Measurements from ENCODE around the gene LEUTX. TPM values are rescaled to one million over a fixed set of nuclear protein-coding genes. Genes with fewer than 3 reads are reported as not detected.
"Not testable (repeated sequence)": the region's sequence is repeated elsewhere in the genome, so short reads cannot be mapped to it uniquely, and the experiment has no call there.

Gene LEUTX
- total RNA-seq, 1 experiment from 2014 or later: not detected

DNA sequence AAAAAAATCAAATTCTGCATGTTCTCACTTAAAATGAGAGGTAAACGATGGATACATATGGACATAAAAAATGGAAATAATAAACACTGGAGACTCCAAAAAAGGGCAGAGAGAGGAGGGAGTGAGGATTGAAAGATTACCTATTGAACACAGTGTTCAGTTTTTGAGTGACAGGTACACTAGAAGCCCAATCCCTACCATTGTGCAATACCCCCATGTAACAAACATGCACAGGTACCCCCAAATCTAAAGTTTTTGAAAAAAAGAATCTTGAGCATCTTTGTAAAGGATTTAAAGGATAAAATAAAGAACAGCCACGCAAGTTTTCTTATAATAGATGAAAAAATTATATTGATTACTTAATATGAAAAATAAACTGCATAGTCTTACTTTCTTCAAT, 24.1 kb upstream of the LEUTX start:
- Histone ChIP-seq H3K36me3 (replicated peaks; ENCODE audit: control insufficient read depth, insufficient read depth, low read length) (no peaks in the 10 kb centered on the region), H3K27me3 (ENCODE audit: control insufficient read depth, insufficient read depth, low read length) (no peaks in the 10 kb centered on the region; the same call in 1 of the 2 replicates)
- no peak for DNase-seq

DNA sequence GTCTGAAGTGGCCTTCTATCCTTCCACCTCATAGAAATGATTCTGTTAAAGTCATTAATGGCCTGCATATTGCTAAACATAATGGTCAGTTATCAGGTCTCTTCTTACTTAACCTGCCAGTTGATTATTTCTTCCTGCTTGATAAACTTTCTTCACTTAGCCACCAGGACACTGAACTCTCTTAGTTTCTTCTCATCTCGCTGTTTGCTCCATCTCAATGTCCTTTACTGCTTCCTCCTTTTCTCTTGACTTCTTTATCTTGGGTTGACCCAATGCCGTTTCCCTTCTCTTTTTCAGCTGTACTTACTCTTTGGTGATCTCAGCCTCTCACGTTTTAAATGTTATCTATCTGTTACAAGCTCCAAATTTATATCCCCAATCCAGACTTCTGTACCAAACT, 23.7 kb upstream of the LEUTX start:
- no peak for DNase-seq
- no peaks in the 10 kb centered on the region; the same call in 1 of the 2 replicates for H3K27me3 ChIP-seq (ENCODE audit: control insufficient read depth, insufficient read depth, low read length)
- no peak overlapping the region for H3K4me3 ChIP-seq (ENCODE audit: insufficient read depth, low read depth, low read length)
- no peaks in the 10 kb centered on the region for H3K36me3 ChIP-seq (replicated peaks; ENCODE audit: control insufficient read depth, insufficient read depth, low read length)

More for the DNA sequence above, 24.1 kb upstream of the LEUTX start:
- H3K4me3 ChIP-seq (ENCODE audit: insufficient read depth, low read depth, low read length): no peak overlapping the region

DNA sequence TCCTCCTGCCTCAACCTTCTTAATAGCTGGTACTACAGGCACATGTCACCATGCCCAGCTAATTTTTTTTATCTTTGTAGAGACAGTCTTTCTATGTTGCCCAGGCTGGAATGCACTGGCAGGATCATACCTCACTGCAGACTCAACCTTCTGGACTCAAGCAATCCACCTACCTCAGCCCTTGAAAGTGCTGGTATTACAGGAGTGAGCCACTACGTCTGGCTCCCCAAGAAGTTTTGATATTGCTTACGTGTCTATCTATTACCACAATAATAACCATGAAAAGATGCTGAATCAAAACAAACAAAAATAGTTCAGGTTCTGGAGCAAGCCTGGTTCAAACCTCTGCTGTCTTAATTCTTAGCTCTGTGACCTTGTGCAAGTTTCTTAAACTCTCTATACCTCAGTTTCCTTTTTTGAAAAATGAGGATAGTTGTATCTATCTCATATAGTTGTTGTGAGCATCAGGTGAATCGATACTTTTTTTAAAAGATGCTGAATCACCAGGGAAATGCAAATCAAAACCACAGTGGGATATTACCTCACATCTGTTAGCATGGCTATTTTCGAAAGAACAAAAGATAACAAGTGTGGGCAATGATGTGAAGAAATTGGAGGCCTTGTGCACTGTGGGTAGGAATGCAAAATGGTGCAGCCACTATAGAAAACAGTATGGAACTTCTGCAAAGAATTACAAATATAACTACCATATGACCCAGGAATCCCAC, 19.0 kb upstream of the LEUTX start:
- Histone ChIP-seq H3K4me3 (ENCODE audit: insufficient read depth, low read depth, low read length) (no peak overlapping the region), H3K27me3 (ENCODE audit: control insufficient read depth, insufficient read depth, low read length) (no peaks in the 10 kb centered on the region; the same call in 1 of the 2 replicates), H3K36me3 (replicated peaks; ENCODE audit: control insufficient read depth, insufficient read depth, low read length) (no peaks in the 10 kb centered on the region)
- DNase-seq: no peak

DNA sequence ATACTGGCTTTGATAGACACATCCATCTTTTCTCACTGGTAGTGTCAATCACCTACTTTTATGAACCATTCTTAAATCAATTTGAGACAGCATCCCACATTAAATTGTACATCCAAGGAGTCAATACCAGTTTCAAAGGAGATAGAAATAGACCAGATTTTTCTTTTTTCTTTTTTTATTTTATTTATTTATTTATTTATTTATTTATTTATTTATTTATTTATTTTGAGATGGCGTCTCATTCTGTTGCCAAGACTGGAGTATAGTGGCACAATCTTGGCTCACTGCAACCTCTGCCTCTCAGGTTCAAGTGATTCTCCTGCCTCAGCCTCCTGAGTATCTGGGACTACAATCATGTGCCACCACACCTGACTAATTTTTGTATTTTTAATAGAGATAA, 16.8 kb upstream of the LEUTX start:
- not testable (repeated sequence) for H3K36me3 ChIP-seq (replicated peaks; ENCODE audit: control insufficient read depth, insufficient read depth, low read length); H3K4me3 ChIP-seq (ENCODE audit: insufficient read depth, low read depth, low read length); H3K27me3 ChIP-seq (ENCODE audit: control insufficient read depth, insufficient read depth, low read length); DNase-seq

DNA sequence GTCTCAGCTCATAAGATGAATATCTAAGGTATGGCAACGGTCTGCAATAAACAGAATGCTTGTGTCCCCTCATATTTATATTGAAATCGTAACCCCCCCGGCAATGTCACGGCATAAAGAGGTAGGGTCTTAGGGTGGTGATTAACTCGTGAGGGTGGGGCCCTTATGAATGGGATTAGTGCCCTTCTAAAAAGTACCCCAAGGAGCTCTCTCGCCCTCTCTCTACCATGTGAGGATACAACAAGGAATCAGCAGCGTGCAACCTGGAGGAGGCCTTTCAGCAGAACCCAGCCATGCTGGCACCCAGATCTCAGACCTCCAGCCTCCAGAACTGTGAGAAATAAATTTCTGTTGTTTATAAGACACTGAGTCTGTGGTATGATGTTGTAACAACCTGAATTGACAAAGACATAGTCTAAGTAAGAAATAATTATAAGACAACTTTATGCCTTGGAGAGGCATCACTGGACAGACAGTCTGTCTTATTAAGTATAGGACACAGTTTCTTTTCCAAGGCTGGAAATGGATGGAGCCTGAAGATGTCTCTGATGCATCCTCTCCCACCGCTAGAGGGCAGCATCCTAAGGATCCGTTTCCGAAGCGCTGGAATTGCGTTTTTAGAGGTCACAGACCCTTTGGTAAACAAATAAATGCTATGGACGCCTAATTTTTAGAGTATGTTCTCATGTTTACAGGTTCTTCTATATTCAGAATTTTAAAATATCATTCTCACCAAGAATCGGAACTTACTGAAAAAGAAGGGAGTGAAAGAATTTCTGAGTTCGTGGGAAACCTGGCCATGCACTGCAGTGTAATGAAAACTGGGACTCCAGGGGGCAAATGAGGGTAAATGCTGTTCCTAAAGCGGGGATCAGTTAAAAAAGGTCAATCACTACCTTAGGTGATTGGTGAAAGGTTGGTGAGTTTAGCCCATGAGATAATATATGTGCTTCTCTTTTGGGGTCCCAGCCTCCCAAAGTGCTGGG, 13.3 kb upstream of the LEUTX start:
- Histone ChIP-seq H3K4me3 (ENCODE audit: insufficient read depth, low read depth, low read length) (no peak overlapping the region), H3K36me3 (replicated peaks; ENCODE audit: control insufficient read depth, insufficient read depth, low read length) (no peaks in the 10 kb centered on the region), H3K27me3 (ENCODE audit: control insufficient read depth, insufficient read depth, low read length) (no peaks in the 10 kb centered on the region)
- DNase-seq: peak; percentile 22

DNA sequence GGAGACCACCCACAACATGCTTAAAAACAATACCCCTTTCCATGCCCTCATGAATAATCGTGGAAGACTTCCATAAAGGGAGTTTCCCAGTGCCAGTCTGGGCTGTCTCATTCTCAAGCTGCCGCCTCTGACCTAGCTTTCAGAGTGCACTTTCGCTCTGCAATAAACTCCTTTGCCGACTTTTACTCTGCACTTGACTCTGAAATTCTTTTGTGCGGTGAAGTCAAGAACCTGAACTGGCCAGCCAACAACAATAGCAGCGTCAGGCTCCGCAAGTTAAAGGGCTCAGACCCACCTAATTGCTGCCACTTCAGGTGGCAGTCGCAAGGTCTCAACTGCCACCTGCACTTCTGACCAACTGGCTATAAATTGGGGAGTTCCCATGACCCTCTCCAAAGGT, 10.3 kb upstream of the LEUTX start:
- H3K4me3 ChIP-seq (ENCODE audit: insufficient read depth, low read depth, low read length): no peak overlapping the region
- no peaks in the 10 kb centered on the region for H3K36me3 ChIP-seq (replicated peaks; ENCODE audit: control insufficient read depth, insufficient read depth, low read length)
- no peaks in the 10 kb centered on the region for H3K27me3 ChIP-seq (ENCODE audit: control insufficient read depth, insufficient read depth, low read length)
- DNase-seq: no peak

DNA sequence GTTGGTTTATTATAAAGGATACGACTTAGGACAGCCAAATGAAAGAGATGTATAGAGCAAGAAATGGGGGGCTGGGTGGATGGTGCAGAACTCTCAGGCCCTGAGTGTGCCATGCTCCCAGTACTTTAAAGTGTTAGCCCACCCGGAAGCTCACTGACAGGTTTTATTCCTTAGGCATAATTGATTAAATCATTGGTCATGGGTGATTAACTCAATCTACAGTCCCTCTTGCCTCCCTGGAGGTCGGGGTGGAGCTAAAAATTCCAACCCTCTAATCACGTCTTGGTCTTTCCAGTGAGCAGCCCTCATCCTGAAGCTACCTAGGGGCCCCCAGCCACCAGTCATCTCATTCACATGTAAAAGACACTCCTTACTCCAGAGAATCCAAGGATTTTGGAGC, 9.9 kb upstream of the LEUTX start:
- DNase-seq: no peak
- no peaks in the 10 kb centered on the region for H3K36me3 ChIP-seq (replicated peaks; ENCODE audit: control insufficient read depth, insufficient read depth, low read length)
- no peak overlapping the region for H3K4me3 ChIP-seq (ENCODE audit: insufficient read depth, low read depth, low read length)
- no peaks in the 10 kb centered on the region for H3K27me3 ChIP-seq (ENCODE audit: control insufficient read depth, insufficient read depth, low read length)

DNA sequence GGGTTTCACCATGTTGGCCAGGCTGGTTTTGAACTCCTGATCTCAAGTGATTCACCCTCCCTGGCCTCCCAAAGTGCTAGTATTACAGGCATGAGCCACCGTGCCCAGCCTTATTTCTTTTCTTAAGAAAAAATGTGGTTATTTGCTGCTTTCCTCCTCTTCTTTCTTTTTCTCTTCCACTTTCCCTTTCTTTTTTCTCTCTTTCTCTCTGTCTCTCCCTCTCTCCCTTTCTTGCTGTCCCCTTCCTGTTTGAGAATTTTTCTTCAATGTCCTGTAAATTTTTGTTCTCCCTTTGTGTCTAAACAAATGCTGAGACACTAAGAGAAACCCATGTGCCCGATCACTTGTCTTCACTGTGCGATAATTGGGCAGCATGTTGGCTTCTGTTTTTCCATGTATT, 2.2 kb downstream of the LEUTX start:
- no peaks in the 10 kb centered on the region for H3K36me3 ChIP-seq (replicated peaks; ENCODE audit: control insufficient read depth, insufficient read depth, low read length)
- no peak for DNase-seq
- no peak overlapping the region for H3K4me3 ChIP-seq (ENCODE audit: insufficient read depth, low read depth, low read length)
- peaks cover 1% of the 10 kb centered on the region; the same call in 1 of the 2 replicates for H3K27me3 ChIP-seq (ENCODE audit: control insufficient read depth, insufficient read depth, low read length)

DNA sequence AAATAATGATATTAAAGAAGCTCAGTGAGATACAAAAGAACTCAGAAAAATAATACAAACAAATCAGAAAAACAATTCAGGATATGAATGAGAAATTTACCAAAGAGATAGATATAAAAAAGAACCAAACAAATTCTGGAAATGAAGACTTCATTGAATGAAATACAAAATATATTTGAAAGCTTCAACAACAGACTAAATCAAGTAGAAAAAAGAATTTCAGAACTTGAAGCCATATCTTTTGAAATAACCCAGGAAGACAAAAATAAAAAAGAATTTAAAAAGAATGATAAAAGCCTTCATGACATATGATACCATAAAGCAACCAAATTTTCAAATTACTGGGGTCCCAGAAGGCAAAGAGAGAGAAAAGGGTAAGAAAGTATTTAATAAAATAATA, 9.6 kb downstream of the LEUTX start:
- no peak overlapping the region for H3K4me3 ChIP-seq (ENCODE audit: insufficient read depth, low read depth, low read length)
- H3K36me3 ChIP-seq (replicated peaks; ENCODE audit: control insufficient read depth, insufficient read depth, low read length): no peaks in the 10 kb centered on the region
- DNase-seq: no peak
- peaks cover 2% of the 10 kb centered on the region; the same call in 1 of the 2 replicates for H3K27me3 ChIP-seq (ENCODE audit: control insufficient read depth, insufficient read depth, low read length)

DNA sequence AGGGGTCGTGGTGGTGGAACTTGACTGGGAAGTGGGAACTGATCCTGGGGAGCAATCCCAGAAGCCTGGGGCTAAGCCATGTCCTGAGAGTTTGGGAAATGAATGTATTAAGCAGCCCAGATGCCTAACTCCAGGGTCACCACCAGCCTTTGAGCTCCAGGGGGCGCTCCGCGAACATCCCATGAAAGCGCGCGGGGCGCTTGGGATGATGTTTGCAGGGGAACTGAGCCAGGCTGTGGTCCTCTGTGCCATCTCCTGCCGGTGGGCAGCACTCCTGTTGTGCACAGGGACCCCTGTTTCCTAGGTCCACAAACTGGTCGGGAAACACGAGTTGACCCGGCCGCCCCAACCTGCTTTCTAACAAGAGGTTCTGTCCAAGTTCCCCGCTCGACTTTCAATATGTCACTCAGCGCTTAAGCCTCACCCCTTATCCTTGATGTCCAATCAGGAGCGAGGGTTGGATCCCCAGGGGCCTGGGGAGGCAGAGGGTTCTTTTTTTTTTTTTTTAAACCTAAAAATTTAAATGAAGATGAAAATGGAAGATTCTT, 14.4 kb downstream of the LEUTX start:
- peak; percentile 90 for DNase-seq
- Histone ChIP-seq H3K4me3 (ENCODE audit: insufficient read depth, low read depth, low read length) (peak overlapping the region; percentile 53), H3K27me3 (ENCODE audit: control insufficient read depth, insufficient read depth, low read length) (no peaks in the 10 kb centered on the region), H3K36me3 (replicated peaks; ENCODE audit: control insufficient read depth, insufficient read depth, low read length) (no peaks in the 10 kb centered on the region)

DNA sequence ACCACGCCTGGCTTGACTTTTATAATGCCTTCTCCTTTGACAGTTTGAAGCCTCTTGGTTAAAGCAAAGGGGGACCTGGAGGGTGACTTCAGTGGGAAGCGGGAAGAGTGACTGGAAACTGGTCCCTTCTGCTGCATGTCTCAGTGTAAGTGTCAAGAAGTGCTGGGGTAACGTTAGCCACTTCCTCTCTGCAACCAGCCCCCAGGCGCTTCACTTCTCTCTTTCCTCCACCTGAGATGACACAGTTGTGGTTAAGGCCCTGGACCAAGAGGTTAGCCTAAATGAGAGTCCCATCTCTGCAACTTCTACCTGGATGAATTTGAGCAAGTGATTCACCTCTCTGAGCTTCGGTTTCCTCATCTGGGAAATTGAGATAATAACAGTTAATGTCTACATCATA, 16.3 kb downstream of the LEUTX start:
- H3K4me3 ChIP-seq (ENCODE audit: insufficient read depth, low read depth, low read length): no peak overlapping the region
- no peaks in the 10 kb centered on the region for H3K27me3 ChIP-seq (ENCODE audit: control insufficient read depth, insufficient read depth, low read length)
- DNase-seq: no peak
- no peaks in the 10 kb centered on the region for H3K36me3 ChIP-seq (replicated peaks; ENCODE audit: control insufficient read depth, insufficient read depth, low read length)

DNA sequence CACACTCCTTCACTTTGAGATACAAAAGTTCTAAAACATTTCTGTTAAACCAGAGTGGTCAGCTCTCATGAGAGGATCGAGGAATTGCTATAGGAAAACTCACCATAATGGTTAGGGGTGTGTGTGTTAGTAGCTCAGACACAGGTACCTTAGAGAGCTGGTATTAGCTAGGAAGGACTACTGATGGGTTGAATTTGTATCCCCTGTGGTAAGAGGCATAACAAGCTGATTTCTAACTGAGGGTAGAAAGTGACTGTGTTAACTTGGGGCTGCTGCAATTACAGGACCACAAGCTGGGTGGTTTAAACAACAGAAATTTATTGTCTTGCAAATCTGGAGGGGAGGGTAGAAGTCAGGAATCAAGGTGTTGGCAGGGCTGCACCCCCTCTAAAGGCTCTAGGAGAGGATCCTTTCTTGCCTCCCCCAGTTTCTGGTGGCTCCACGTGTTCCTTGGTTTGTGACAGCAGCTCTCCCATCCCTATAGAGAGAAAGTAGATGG, 17.4 kb downstream of the LEUTX start:
- Histone ChIP-seq H3K27me3 (ENCODE audit: control insufficient read depth, insufficient read depth, low read length) (no peaks in the 10 kb centered on the region), H3K36me3 (replicated peaks; ENCODE audit: control insufficient read depth, insufficient read depth, low read length) (no peaks in the 10 kb centered on the region), H3K4me3 (ENCODE audit: insufficient read depth, low read depth, low read length) (no peak overlapping the region)
- DNase-seq: peak; percentile 44

DNA sequence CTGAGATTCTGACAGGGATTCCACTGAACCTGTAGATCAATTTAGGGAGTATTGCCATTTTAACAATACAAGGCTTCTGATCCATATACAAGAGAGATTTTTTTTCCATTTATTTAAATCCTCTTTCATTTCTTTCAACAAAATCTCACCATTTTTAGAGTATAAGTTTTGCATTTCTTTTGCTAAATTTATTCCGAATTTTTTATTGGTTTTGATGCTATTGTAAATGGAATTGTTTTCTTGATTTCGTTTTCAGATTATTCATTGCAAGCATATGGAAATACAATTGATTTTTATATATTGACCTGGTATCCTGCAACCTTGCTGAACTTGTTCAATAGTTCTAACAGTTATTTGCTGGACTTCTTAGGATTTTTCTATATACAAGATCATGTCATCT, 18.4 kb downstream of the LEUTX start:
- no peaks in the 10 kb centered on the region for H3K27me3 ChIP-seq (ENCODE audit: control insufficient read depth, insufficient read depth, low read length)
- H3K4me3 ChIP-seq (ENCODE audit: insufficient read depth, low read depth, low read length): no peak overlapping the region
- no peak for DNase-seq
- no peaks in the 10 kb centered on the region for H3K36me3 ChIP-seq (replicated peaks; ENCODE audit: control insufficient read depth, insufficient read depth, low read length)

DNA sequence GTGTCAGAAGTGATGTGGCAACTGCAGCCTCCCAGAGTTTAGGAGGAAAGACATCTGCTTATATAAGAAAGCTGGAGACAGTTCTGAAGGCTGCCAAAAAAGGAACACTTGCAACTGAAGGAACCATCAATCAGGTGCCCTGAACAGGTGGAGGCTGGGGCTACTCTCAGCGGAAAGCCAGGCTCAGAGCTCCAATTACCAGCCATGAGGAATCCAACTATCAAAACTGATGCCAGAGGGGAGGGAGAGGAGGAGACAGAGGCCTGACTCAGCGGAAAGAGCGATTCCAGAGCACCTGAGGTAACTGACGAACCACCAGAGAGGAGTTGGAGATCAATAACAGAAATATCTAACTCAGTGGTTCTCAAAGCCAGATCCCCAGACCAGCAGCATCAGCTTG, 24.3 kb downstream of the LEUTX start:
- Histone ChIP-seq H3K36me3 (replicated peaks; ENCODE audit: control insufficient read depth, insufficient read depth, low read length) (no peaks in the 10 kb centered on the region), H3K4me3 (ENCODE audit: insufficient read depth, low read depth, low read length) (no peak overlapping the region), H3K27me3 (ENCODE audit: control insufficient read depth, insufficient read depth, low read length) (no peaks in the 10 kb centered on the region)
- DNase-seq: peak; percentile 30

All from H7 (cell line).